ENCODE data around the gene CCDC117.

- TF ChIP-seq NR2F2 (IDR thresholded peaks at IDR 0.05) (no peak), MAX (IDR thresholded peaks at IDR 0.05) (no peak), FOXA1 (IDR thresholded peaks at IDR 0.05) (no peak), ZBTB33 (IDR thresholded peaks at IDR 0.05) (no peak), RXRA (IDR thresholded peaks at IDR 0.05) (no peak), REST (IDR thresholded peaks at IDR 0.05) (no peak), RAD21 (IDR thresholded peaks at IDR 0.05) (no peak), TAF1 (conservative IDR thresholded peaks at IDR 0.05) (no peak), ATF3 (IDR thresholded peaks at IDR 0.05) (no peak), HNF4G (IDR thresholded peaks at IDR 0.05) (no peak), GABPA (IDR thresholded peaks at IDR 0.05 in 1 of 2, conservative IDR thresholded peaks at IDR 0.05 in 1 of 2) (no peak), SP1 (IDR thresholded peaks at IDR 0.05) (no peak), EGR1 (IDR thresholded peaks at IDR 0.05; ENCODE audit: low read depth in 2 of 2) (no peak)
- TF ChIP-seq, protein P1, sequence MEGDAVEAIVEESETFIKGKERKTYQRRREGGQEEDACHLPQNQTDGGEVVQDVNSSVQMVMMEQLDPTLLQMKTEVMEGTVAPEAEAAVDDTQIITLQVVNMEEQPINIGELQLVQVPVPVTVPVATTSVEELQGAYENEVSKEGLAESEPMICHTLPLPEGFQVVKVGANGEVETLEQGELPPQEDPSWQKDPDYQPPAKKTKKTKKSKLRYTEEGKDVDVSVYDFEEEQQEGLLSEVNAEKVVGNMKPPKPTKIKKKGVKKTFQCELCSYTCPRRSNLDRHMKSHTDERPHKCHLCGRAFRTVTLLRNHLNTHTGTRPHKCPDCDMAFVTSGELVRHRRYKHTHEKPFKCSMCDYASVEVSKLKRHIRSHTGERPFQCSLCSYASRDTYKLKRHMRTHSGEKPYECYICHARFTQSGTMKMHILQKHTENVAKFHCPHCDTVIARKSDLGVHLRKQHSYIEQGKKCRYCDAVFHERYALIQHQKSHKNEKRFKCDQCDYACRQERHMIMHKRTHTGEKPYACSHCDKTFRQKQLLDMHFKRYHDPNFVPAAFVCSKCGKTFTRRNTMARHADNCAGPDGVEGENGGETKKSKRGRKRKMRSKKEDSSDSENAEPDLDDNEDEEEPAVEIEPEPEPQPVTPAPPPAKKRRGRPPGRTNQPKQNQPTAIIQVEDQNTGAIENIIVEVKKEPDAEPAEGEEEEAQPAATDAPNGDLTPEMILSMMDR (IDR thresholded peaks at IDR 0.05; ENCODE audit: low read depth, low read length, missing input control) = no peak
Observed at GRCh38 chr22:28759861-28760560, 12.5 kb upstream of the CCDC117 start.

Data from liver (tissue), 3 donors.